SH-SY5Y (cell line): ENCODE data around the gene ZC3H11A.

ENCODE experiments used
- GATA2 ChIP-seq: IDR thresholded peaks from 2 replicates; pipeline ENCODE4 v1.6.1; 2011; ENCODE audit warnings: mild to moderate bottlenecking, low read depth, low read length
- GATA3 ChIP-seq: IDR thresholded peaks from 2 replicates; pipeline ENCODE4 v1.6.1; 2011; ENCODE audit warnings: low read depth, mild to moderate bottlenecking, low read length, moderate library complexity

GRCh38 chr1:203835476-203835875, 40.1 kb downstream of the ZC3H11A start:
- TF ChIP-seq GATA3 (no peak), GATA2 (no peak)
